Activated CD8-positive, alpha-beta memory T cell treated with anti-CD3 and anti-CD28 coated beads, Interleukin-2, amount 50 U/mL, for 24 hours (primary cell): ENCODE results near the gene CEP192.
"Not testable (repeated sequence)": the region's sequence is repeated elsewhere in the genome, so short reads cannot be mapped to it uniquely, and the experiment has no call there.

Experiments used
- DNase-seq: peaks from one replicate; pipeline ENCODE4 v3.0.0-alpha.2; 2020; ENCODE audit errors: extremely low read depth

Gene CEP192

GRCh38 chr18:12990123-12990475 lies 1.1 kb upstream of the CEP192 start:
- peak; percentile 9 for DNase-seq

- no peak for DNase-seq
These were observed 558 bp upstream of the CEP192 start for GRCh38 chr18:12990641-12990966.

- DNase-seq = no peak
These were observed 638 bp downstream of the CEP192 start for GRCh38 chr18:12991821-12992179.

- no peak for DNase-seq
These were observed 2.3 kb downstream of the CEP192 start for GRCh38 chr18:12993439-12993838.

GRCh38 chr18:12995424-12995823 lies 4.3 kb downstream of the CEP192 start:
- no peak for DNase-seq

- DNase-seq = no peak
These were observed 4.9 kb downstream of the CEP192 start for GRCh38 chr18:12995952-12996477.

- no peak for DNase-seq
These were observed 5.6 kb downstream of the CEP192 start for GRCh38 chr18:12996661-12997292.

- DNase-seq = not testable (repeated sequence)
These were observed 6.2 kb downstream of the CEP192 start for GRCh38 chr18:12997330-12997729.

GRCh38 chr18:12998332-12999060 lies 7.3 kb downstream of the CEP192 start:
- DNase-seq = no peak

- DNase-seq = no peak
These were observed 12.3 kb downstream of the CEP192 start for GRCh38 chr18:13003466-13003896.

- DNase-seq = no peak
These were observed 13.2 kb downstream of the CEP192 start for GRCh38 chr18:13004396-13004795.

- no peak for DNase-seq
These were observed 14.1 kb downstream of the CEP192 start for GRCh38 chr18:13005289-13005688.

- no peak for DNase-seq
These were observed 15.5 kb downstream of the CEP192 start for GRCh38 chr18:13006531-13007247.

- no peak for DNase-seq
These were observed 16.0 kb downstream of the CEP192 start for GRCh38 chr18:13007248-13007560.

GRCh38 chr18:13011719-13012118 lies 20.6 kb downstream of the CEP192 start:
- no peak for DNase-seq

- DNase-seq = no peak
These were observed 23.1 kb downstream of the CEP192 start for GRCh38 chr18:13014232-13014631.

GRCh38 chr18:13014818-13015217 lies 23.7 kb downstream of the CEP192 start:
- no peak for DNase-seq

GRCh38 chr18:13017247-13017875 lies 26.2 kb downstream of the CEP192 start:
- no peak for DNase-seq

- DNase-seq = no peak
These were observed 27.2 kb downstream of the CEP192 start for GRCh38 chr18:13018374-13018773.

GRCh38 chr18:13019301-13019700 lies 28.1 kb downstream of the CEP192 start:
- DNase-seq = no peak

GRCh38 chr18:13022644-13023043 lies 31.5 kb downstream of the CEP192 start:
- DNase-seq = no peak

GRCh38 chr18:13025233-13025632 lies 34.1 kb downstream of the CEP192 start:
- no peak for DNase-seq
